ENCODE results near the gene FOXA3. TPM values are rescaled to one million over a fixed set of nuclear protein-coding genes. Genes with fewer than 3 reads are reported as not detected.
"Not testable (repeated sequence)": the region's sequence is repeated elsewhere in the genome, so short reads cannot be mapped to it uniquely, and the experiment has no call there.

Gene FOXA3
- total RNA-seq, 6 experiments from 2014 or later, result 18.2 to 36.1 (median 25.3) TPM

GRCh38 chr19:45864629-45865082 is 530 bp downstream of the FOXA3 start:
- peak overlapping the region; percentile 82 to 98 (median 92) for H3K4me3 ChIP-seq
- 11% methylated on average over 12 of the region's 12 CpGs for WGBS (ENCODE audit: insufficient coverage, low coverage, low lambda C conversion rate, missing lambda C conversion rate)
- ATAC-seq (no peak), DNase-seq (no peak)
- no peaks in the 10 kb centered on the region for H3K27me3 ChIP-seq
- peak overlapping the region; percentile 49 to 62 (median 54) for H3K27ac ChIP-seq
- peaks cover 0 to 36% (median 12%) of the 10 kb centered on the region in 4 donors for H3K4me1 ChIP-seq
- no peak for TF ChIP-seq CTCF (IDR thresholded peaks at IDR 0.05)
- TF ChIP-seq POLR2A (IDR thresholded peaks at IDR 0.05), result no peak
- intact Hi-C loops (cut with DNase I), result no loop called here
- H3K9me3 ChIP-seq, result no peaks in the 10 kb centered on the region
- H3K36me3 ChIP-seq, result no peaks in the 10 kb centered on the region

GRCh38 chr19:45865269-45865948 is 1.3 kb downstream of the FOXA3 start:
- H3K4me1 ChIP-seq, result peaks cover 0 to 31% (median 12%) of the 10 kb centered on the region in 4 donors
- no peaks in the 10 kb centered on the region for H3K36me3 ChIP-seq
- 35% methylated on average over 8 of the region's 9 CpGs for WGBS (ENCODE audit: insufficient coverage, low coverage, low lambda C conversion rate, missing lambda C conversion rate)
- TF ChIP-seq CTCF (IDR thresholded peaks at IDR 0.05) (no peak), POLR2A (IDR thresholded peaks at IDR 0.05) (no peak)
- peak; percentile 58 to 75 (median 72) for DNase-seq
- peak overlapping the region; percentile 49 to 62 (median 54) for H3K27ac ChIP-seq
- intact Hi-C loops (cut with DNase I), result no loop called here
- H3K9me3 ChIP-seq, result no peaks in the 10 kb centered on the region
- ATAC-seq, result peak in 3 of 4 donors; percentile 2 to 6 (median 4)
- H3K4me3 ChIP-seq, result peak overlapping the region; percentile 82 to 98 (median 92)
- no peaks in the 10 kb centered on the region for H3K27me3 ChIP-seq

- peaks cover 0 to 20% (median 6%) of the 10 kb centered on the region in 4 donors for H3K4me1 ChIP-seq
- no peak for DNase-seq
- WGBS (ENCODE audit: insufficient coverage, low coverage, low lambda C conversion rate, missing lambda C conversion rate), result 24% methylated on average over 7 of the region's 11 CpGs
- no peak for TF ChIP-seq POLR2A (IDR thresholded peaks at IDR 0.05)
- TF ChIP-seq CTCF (IDR thresholded peaks at IDR 0.05), result no peak
- no peaks in the 10 kb centered on the region for H3K9me3 ChIP-seq
- H3K27ac ChIP-seq, result peak overlapping the region; percentile 23 to 62 (median 28)
- H3K27me3 ChIP-seq, result no peaks in the 10 kb centered on the region
- H3K4me3 ChIP-seq, result peak overlapping the region; percentile 82 to 98 (median 92)
- no peaks in the 10 kb centered on the region for H3K36me3 ChIP-seq
- intact Hi-C loops (cut with DNase I), result no loop called here
- no peak for ATAC-seq
Measured at GRCh38 chr19:45866400-45867176, 2.5 kb downstream of the FOXA3 start.

GRCh38 chr19:45867241-45867640 is 3.1 kb downstream of the FOXA3 start:
- ATAC-seq; DNase-seq; intact Hi-C loops (cut with DNase I); H3K27ac ChIP-seq; H3K9me3 ChIP-seq; H3K27me3 ChIP-seq; H3K36me3 ChIP-seq: not testable (repeated sequence)
- Histone ChIP-seq H3K4me3 (peak overlapping the region in 1 of 3 donors; percentile 98), H3K4me1 (peaks cover 0 to 17% (median 3%) of the 10 kb centered on the region in 4 donors)
- 38% methylated on average over 4 of the region's 4 CpGs for WGBS (ENCODE audit: insufficient coverage, low coverage, low lambda C conversion rate, missing lambda C conversion rate)

- Histone ChIP-seq H3K27me3 (no peaks in the 10 kb centered on the region), H3K27ac (no peak overlapping the region), H3K4me1 (peaks cover 0 to 46% (median 17%) of the 10 kb centered on the region in 4 donors), H3K36me3 (peaks cover 0 to 2% (median 0%) of the 10 kb centered on the region in 4 donors), H3K4me3 (no peak overlapping the region), H3K9me3 (no peaks in the 10 kb centered on the region)
- 65% methylated on average over 5 of the region's 5 CpGs for WGBS (ENCODE audit: insufficient coverage, low coverage, low lambda C conversion rate, missing lambda C conversion rate)
- TF ChIP-seq CTCF (IDR thresholded peaks at IDR 0.05), result no peak
- TF ChIP-seq POLR2A (IDR thresholded peaks at IDR 0.05), result no peak
- intact Hi-C loops (cut with DNase I), result no loop called here
- no peak for DNase-seq
- ATAC-seq, result no peak
Measured at GRCh38 chr19:45870798-45871197, 6.7 kb downstream of the FOXA3 start.
